Astrocyte (in vitro differentiated cells and primary cell): ENCODE data around the gene PAPSS2. TPM values are rescaled to one million over a fixed set of nuclear protein-coding genes. Genes with fewer than 3 reads are reported as not detected.
"Not testable (repeated sequence)": the region's sequence is repeated elsewhere in the genome, so short reads cannot be mapped to it uniquely, and the experiment has no call there.

Experiments used
- DNase-seq: peaks from one replicate; pipeline ENCODE4 v3.0.0-alpha.2; 2010; ENCODE audit warnings: low read depth
- FAIRE-seq: peaks from 2 replicates; lab custom pipeline; 2011; peaks lifted over from hg19 to GRCh38; lab: Jason Lieb, UNC
- H2AFZ ChIP-seq: 2 replicates; pipeline ENCODE4 v1.6.0; 2012; ENCODE audit warnings: low read depth, low read length, inconsistent platforms
- H3K27ac ChIP-seq: 2 replicates; pipeline ENCODE4 v1.5.1; 2011; ENCODE audit warnings: low read depth, low read length, inconsistent platforms
- H3K27me3 ChIP-seq: 2 replicates; pipeline ENCODE4 v1.6.0; 2011; ENCODE audit warnings: low read length, inconsistent platforms; ENCODE audit not compliant: insufficient read depth
- H3K36me3 ChIP-seq: 2 replicates; pipeline ENCODE4 v1.5.1; 2011; ENCODE audit warnings: low read length, inconsistent platforms; ENCODE audit not compliant: insufficient read depth
- H3K4me1 ChIP-seq: 2 replicates; pipeline ENCODE4 v1.5.1; 2011; ENCODE audit warnings: low read length, inconsistent platforms; ENCODE audit not compliant: insufficient read depth
- H3K4me2 ChIP-seq: 2 replicates; pipeline ENCODE4 v1.6.0; 2012; ENCODE audit warnings: low read length, inconsistent platforms
- H3K4me3 ChIP-seq: 2 replicates; pipeline ENCODE4 v1.5.1; 2011; ENCODE audit warnings: low read depth, mild to moderate bottlenecking, low read length, inconsistent platforms; ENCODE audit not compliant: insufficient read depth
- H3K79me2 ChIP-seq: 2 replicates; pipeline ENCODE4 v1.6.0; 2012; ENCODE audit warnings: mild to moderate bottlenecking, low read length, inconsistent platforms; ENCODE audit not compliant: insufficient read depth
- H3K9ac ChIP-seq: 2 replicates; pipeline ENCODE4 v1.6.0; 2012; ENCODE audit warnings: mild to moderate bottlenecking, low read length, inconsistent platforms
- H3K9me3 ChIP-seq: 2 replicates; pipeline ENCODE4 v1.5.1; 2012; ENCODE audit warnings: low read depth, mild to moderate bottlenecking, low read length, inconsistent platforms; ENCODE audit not compliant: insufficient read depth
- H4K20me1 ChIP-seq: 2 replicates; pipeline ENCODE4 v1.6.0; 2012; ENCODE audit warnings: low read length, inconsistent platforms; ENCODE audit not compliant: insufficient read depth
- H3K27ac Mint-ChIP-seq: one replicate; pipeline ENCODE4 v1.8.0; 2021; ENCODE audit warnings: mild to moderate bottlenecking, mixed read lengths; ENCODE audit not compliant: unreplicated experiment
- H3K27me3 Mint-ChIP-seq: one replicate; pipeline ENCODE4 v1.8.0; 2021; ENCODE audit warnings: low read depth, mixed read lengths; ENCODE audit not compliant: unreplicated experiment
- H3K36me3 Mint-ChIP-seq: one replicate; pipeline ENCODE4 v1.8.0; 2021; ENCODE audit warnings: low read depth, mixed read lengths; ENCODE audit not compliant: unreplicated experiment
- H3K4me1 Mint-ChIP-seq: one replicate; pipeline ENCODE4 v1.8.0; 2021; ENCODE audit warnings: low read depth, mixed read lengths; ENCODE audit not compliant: unreplicated experiment
- H3K4me3 Mint-ChIP-seq: one replicate; pipeline ENCODE4 v1.8.0; 2021; ENCODE audit warnings: mild to moderate bottlenecking, moderate library complexity, mixed read lengths; ENCODE audit not compliant: unreplicated experiment
- H3K9me3 Mint-ChIP-seq: one replicate; pipeline ENCODE4 v1.8.0; 2021; ENCODE audit warnings: mild to moderate bottlenecking, mixed read lengths; ENCODE audit not compliant: unreplicated experiment
- CTCF ChIP-seq: IDR thresholded peaks from 2 replicates; pipeline ENCODE4 v1.5.1; 2011; ENCODE audit warnings: low read depth, mild to moderate bottlenecking, inconsistent platforms, low read length, moderate library complexity; ENCODE audit not compliant: insufficient read depth
- EZH2 ChIP-seq: IDR thresholded peaks from 2 replicates; pipeline ENCODE4 v1.6.1; 2012; ENCODE audit warnings: mild to moderate bottlenecking, low read length, inconsistent platforms; ENCODE audit not compliant: insufficient read depth
- total RNA-seq: library from RNA; stranded (reverse); gene quantifications from 2 replicates; pipeline ENCODE4 v1.2.1, GENCODE V29; 2021

The PAPSS2 gene
- total RNA-seq, 1 donor from 2014 or later: 48.6 TPM

GRCh38 chr10:87744606-87745005, 84.9 kb downstream of the PAPSS2 start:
- H3K9me3 ChIP-seq: no peaks in the 10 kb centered on the region
- H2AFZ ChIP-seq: no peak overlapping the region
- no peak overlapping the region for H3K9ac ChIP-seq
- H3K9me3 Mint-ChIP-seq: peaks cover 2% of the 10 kb centered on the region
- no peak for TF ChIP-seq EZH2
- no peak for TF ChIP-seq CTCF
- peaks cover 2% of the 10 kb centered on the region for H3K4me1 Mint-ChIP-seq
- no peak overlapping the region for H3K4me3 ChIP-seq
- peaks cover 6% of the 10 kb centered on the region for H4K20me1 ChIP-seq
- FAIRE-seq: no peak
- no peak overlapping the region for H3K27ac ChIP-seq
- H3K4me3 Mint-ChIP-seq: no peak overlapping the region
- H3K27ac Mint-ChIP-seq: no peak overlapping the region
- peaks cover 32% of the 10 kb centered on the region for H3K36me3 ChIP-seq
- peaks cover 21% of the 10 kb centered on the region for H3K36me3 Mint-ChIP-seq
- H3K4me2 ChIP-seq: no peak overlapping the region
- no peaks in the 10 kb centered on the region for H3K27me3 Mint-ChIP-seq
- no peak for DNase-seq
- H3K27me3 ChIP-seq: no peaks in the 10 kb centered on the region
- H3K4me1 ChIP-seq: no peaks in the 10 kb centered on the region
- no peaks in the 10 kb centered on the region for H3K79me2 ChIP-seq

DNA sequence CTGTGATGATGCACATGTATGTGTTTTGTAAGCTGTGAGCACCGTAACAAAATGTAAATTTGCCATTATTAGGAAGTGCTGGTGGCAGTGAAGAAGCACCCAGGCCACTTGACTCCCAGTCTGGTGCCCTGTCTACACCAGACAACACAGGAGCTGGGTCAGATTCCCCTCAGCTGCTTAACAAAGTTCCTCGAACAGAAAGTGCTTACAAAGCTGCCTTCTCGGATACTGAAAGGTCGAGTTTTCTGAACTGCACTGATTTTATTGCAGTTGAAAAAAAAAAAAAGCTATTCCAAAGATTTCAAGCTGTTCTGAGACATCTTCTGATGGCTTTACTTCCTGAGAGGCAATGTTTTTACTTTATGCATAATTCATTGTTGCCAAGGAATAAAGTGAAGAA, 87.2 kb downstream of the PAPSS2 start:
- FAIRE-seq: peak; percentile 37

DNA sequence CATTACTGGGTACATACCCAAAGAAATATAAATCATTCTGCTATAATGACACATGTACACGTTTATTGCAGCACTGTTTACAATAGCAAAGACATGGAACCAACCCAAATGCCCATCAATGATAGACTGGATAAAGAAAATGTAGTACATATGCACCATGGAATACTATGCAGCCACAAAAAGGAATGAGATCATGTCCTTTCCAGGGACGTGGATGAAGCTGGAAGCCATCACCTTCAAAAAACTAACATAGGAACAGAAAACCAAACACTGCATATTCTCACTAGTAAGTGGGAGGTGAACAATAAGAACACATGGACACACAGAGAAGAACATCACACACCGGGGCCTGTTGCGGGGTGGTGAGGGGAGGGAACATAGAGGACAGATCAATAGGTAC, 88.6 kb downstream of the PAPSS2 start:
- H4K20me1 ChIP-seq, H3K4me3 Mint-ChIP-seq, H3K9me3 ChIP-seq, H3K4me1 Mint-ChIP-seq, H3K27ac ChIP-seq, H3K27me3 Mint-ChIP-seq, H3K27ac Mint-ChIP-seq, H3K9ac ChIP-seq, H2AFZ ChIP-seq, H3K79me2 ChIP-seq, H3K9me3 Mint-ChIP-seq, H3K4me2 ChIP-seq, DNase-seq, H3K4me3 ChIP-seq, FAIRE-seq, H3K27me3 ChIP-seq: not testable (repeated sequence)
- H3K36me3 Mint-ChIP-seq: peaks cover 17% of the 10 kb centered on the region
- peaks cover 17% of the 10 kb centered on the region for H3K4me1 ChIP-seq
- peaks cover 26% of the 10 kb centered on the region for H3K36me3 ChIP-seq

More for the DNA sequence above, 87.2 kb downstream of the PAPSS2 start:
- DNase-seq: no peak
- no peak overlapping the region for H3K4me3 ChIP-seq
- H3K36me3 ChIP-seq: peaks cover 28% of the 10 kb centered on the region
- no peaks in the 10 kb centered on the region for H3K9me3 ChIP-seq
- H3K27me3 ChIP-seq: no peaks in the 10 kb centered on the region
- no peak overlapping the region for H2AFZ ChIP-seq
- Mint-ChIP-seq H3K27me3 (no peaks in the 10 kb centered on the region), H3K4me3 (no peak overlapping the region), H3K36me3 (peaks cover 18% of the 10 kb centered on the region), H3K27ac (no peak overlapping the region), H3K4me1 (peaks cover 9% of the 10 kb centered on the region), H3K9me3 (peaks cover 2% of the 10 kb centered on the region)
- TF ChIP-seq CTCF: no peak
- TF ChIP-seq EZH2: no peak
- H3K4me2 ChIP-seq: no peak overlapping the region
- H4K20me1 ChIP-seq: peaks cover 6% of the 10 kb centered on the region
- no peaks in the 10 kb centered on the region for H3K79me2 ChIP-seq
- H3K27ac ChIP-seq: no peak overlapping the region
- no peak overlapping the region for H3K9ac ChIP-seq
- H3K4me1 ChIP-seq: peaks cover 10% of the 10 kb centered on the region
